Activated CD4-positive, alpha-beta T cell treated with anti-CD3 and anti-CD28 coated beads, Interleukin-2, Interleukin-4, amounts not matched to agents 100 ng/mL and 50 ng/mL, durations not matched to agents 16 hours and 8 hours (primary cell): Measurements from ENCODE around the gene ATP8A2.
"Not testable (repeated sequence)": the region's sequence is repeated elsewhere in the genome, so short reads cannot be mapped to it uniquely, and the experiment has no call there.

Experiments used
- DNase-seq: peaks from one replicate; pipeline ENCODE4 v3.0.0-alpha.2; 2020; ENCODE audit warnings: low spot score

Gene ATP8A2

DNA sequence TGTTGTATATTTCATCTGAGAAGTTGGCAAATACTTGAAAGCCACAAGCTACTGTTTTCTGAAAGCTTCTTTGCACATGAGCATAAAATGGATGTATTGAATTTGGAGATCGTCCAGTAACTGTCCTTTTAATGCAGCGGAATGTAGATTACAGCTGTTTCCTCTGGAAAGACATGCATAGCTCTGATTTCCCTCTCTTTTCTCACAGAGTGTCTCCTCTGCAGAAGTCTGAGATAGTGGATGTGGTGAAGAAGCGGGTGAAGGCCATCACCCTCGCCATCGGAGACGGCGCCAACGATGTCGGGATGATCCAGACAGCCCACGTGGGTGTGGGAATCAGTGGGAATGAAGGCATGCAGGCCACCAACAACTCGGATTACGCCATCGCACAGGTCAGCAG is 397.1 kb downstream of the ATP8A2 start:
- DNase-seq, result no peak

GRCh38 chr13:25770601-25771000 is 398.8 kb downstream of the ATP8A2 start:
- no peak for DNase-seq

DNA sequence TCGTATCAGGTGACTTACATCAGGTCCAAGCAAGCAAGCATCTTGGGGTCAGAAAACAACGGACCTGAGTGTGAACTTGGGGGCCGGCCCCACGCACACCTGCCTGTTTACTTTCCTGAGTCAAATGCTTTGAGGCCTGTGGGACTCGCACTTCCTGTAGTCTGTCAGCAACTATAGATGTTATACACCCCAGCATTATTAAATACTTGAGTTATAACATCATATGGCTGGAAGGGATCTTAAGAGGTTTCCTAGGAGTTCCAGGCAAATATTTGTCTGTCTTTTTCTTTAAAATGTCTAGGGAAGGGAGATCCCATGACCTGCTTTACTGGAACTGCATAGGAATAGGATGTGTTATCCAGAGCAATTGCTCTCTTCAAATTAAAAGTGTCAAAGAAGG is 399.4 kb downstream of the ATP8A2 start:
- DNase-seq, result no peak

DNA sequence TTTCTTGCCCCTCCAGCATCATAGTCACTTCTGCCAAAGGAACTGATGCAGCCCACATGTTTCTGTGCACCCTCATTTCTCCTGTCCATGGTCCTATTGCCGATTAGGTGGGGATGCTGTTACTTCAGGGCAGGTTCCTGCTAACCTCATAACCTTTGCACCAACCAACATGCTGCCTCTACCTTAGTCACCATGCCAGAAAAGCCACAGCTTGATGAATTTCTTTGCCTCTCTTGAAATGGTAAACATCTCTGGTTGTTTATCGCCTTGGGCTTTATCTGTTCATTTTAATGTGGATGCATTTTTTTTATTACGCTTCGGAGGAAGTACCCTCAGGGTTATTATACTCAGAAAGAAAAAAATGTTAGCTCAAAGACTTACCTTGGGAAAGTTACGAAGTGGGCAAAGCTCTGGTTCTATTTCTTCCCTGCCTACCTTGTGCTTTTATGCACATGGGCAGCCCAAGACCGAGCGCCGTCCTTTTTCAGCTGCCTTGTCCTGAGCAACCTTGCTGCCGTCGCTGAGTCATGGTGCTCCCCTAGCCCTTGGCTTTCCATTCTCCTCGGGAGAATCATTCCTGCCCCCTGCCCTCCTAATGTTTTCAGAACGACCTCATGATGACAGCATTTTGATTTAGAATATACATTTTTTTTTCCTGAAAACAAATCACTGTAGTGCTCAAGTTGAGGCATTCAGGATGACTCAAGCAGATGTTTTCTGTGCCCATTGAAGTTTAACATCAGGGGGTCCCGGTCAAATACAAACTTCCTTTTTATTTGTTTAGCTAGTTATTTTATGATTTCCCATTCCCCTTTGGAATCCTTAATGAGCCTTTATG is 400.1 kb downstream of the ATP8A2 start:
- no peak for DNase-seq

- DNase-seq, result not testable (repeated sequence)
Observed at GRCh38 chr13:25772534-25772933, 400.8 kb downstream of the ATP8A2 start.

- not testable (repeated sequence) for DNase-seq
Observed at GRCh38 chr13:25774056-25774455, 402.3 kb downstream of the ATP8A2 start.

- DNase-seq, result no peak
Observed at GRCh38 chr13:25775275-25775674, 403.5 kb downstream of the ATP8A2 start.

GRCh38 chr13:25775986-25776385 is 404.2 kb downstream of the ATP8A2 start:
- DNase-seq, result no peak

GRCh38 chr13:25776722-25777121 is 404.9 kb downstream of the ATP8A2 start:
- no peak for DNase-seq

DNA sequence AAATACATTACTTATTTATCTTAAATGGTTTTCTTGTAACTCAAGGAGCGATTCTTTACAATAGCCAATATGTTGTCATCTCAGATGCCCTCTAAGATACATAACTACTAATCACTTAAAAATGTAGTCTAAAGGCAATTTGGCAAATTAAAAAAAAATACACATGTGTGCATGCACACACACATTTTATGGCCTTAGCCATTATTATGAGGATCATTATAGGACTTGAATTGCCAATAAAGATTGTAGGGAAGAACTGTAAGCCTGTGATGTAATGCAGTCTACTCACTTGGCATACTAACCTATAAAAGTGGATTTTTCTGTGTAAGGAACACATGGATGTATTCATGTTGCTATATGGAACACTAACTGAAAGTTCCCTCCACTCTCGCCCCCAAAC is 405.7 kb downstream of the ATP8A2 start:
- no peak for DNase-seq

DNA sequence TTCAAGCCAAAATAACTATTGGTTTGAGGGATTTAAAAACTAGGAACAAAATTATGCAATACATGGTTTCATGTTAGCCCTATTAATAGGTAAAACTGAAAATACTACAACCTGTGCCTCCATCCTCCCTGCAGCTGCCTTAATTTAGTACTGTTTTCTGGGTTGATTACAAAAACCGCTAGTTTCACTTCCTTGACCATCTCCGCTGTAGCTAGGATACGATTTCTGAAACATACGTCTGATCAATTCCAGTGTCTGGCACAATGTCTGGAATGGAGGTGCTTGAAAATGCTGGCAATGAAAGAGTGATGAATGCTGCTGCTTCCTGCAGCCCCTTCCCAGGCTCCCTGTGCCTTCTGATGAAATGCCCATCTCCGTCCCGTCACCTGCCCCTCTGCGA is 406.6 kb downstream of the ATP8A2 start:
- no peak for DNase-seq

- DNase-seq, result no peak
Observed at GRCh38 chr13:25778808-25779305, 407.1 kb downstream of the ATP8A2 start.

DNA sequence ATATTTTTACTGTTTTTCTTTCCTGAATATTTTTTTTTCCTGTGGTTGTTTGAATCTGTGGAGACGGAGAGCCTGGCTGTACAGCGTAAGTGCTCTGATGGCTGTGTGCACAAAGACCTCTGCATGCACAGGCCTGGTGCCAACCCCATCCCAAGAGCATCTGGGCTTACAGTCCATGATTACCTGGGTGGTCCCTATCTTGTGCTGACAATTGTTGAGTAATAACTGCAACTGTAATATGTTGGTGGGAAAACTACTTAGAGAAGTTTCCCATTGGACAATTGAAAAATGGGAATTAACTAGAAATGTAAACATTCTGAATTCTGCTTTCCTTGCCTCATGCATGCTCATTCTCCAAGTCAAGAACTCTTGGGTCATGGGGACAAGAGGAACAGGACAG is 411.3 kb downstream of the ATP8A2 start:
- DNase-seq, result no peak

- no peak for DNase-seq
Observed at GRCh38 chr13:25783601-25784024, 411.8 kb downstream of the ATP8A2 start.

- no peak for DNase-seq
Observed at GRCh38 chr13:25784119-25784518, 412.3 kb downstream of the ATP8A2 start.

GRCh38 chr13:25790137-25790536 is 418.4 kb downstream of the ATP8A2 start:
- DNase-seq, result not testable (repeated sequence)

DNA sequence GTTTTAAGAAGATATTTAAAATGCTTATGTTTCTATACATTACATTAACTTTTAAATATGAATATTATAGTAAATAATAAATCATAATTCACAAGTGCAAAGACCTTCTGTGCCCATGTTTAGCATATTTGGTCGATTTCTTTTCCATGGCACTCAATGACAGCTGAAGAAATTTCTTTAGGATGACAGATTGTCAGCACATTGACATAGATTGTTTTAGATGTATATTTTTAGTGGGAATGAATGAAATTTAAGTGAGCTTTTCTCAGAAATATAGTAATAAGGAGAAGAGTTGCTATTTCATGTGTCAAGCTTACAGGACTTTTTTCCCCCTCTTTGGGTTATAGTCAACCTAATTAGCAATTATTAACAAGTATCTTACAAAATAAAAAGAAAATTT is 423.5 kb downstream of the ATP8A2 start:
- DNase-seq, result no peak

DNA sequence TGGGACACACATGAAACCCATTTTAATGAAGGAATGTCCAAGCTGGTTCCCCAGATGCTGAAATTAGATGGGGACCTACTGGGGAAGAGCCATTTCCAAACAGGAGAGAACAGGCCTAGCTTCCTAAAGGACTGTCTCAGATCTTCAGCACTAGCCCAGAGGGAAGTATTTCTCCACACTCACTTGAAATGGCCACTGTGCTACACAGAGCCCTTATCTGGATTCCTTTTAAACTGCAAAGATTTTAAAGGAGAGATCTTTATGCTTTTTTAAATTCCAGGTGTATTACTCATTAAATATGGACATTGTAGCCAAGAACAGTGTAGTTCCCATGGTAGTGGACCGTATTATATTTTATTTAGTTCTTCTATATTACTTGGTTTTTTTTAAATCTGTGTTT is 424.7 kb downstream of the ATP8A2 start:
- DNase-seq, result no peak

DNA sequence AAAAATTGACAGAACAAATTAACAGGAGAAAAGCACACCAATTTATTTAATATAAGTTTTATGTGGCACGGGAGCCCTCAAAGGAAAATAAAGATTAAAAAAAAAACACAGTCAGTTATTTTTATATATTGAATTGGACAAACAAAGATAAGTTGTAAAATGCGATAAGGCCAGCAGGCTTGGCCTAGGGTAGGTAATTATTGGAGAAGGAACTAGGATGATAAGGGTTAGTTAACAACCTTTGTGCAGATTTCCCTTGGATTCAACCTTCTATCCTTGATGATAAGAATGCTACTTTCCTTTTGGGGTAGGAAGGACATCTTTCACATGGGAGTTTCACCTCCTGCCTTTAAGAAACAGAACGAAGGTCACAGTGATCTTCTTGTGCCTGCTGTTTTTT is 427.2 kb downstream of the ATP8A2 start:
- DNase-seq, result no peak

- no peak for DNase-seq
Observed at GRCh38 chr13:25800523-25800922, 428.7 kb downstream of the ATP8A2 start.

DNA sequence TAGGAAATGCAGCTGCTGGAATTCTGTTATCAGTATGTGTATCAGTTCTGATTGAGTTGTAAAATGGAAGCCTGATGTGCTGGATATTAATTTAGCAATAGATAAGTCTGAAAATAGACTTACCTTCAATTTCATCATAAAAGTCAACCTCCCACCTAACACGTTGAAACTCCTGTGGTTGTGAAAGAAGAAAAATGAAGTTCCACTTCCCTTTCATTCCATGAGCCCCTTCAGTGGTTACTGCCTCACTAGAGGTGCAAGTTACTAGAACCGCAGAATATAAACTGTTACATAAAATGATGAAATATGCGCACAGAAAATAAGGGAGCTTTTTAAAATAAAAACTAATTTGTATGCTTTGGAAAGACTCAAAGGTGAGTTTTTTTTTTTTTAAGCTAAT is 430.8 kb downstream of the ATP8A2 start:
- DNase-seq, result no peak

GRCh38 chr13:25803641-25804040 is 431.9 kb downstream of the ATP8A2 start:
- DNase-seq, result no peak

DNA sequence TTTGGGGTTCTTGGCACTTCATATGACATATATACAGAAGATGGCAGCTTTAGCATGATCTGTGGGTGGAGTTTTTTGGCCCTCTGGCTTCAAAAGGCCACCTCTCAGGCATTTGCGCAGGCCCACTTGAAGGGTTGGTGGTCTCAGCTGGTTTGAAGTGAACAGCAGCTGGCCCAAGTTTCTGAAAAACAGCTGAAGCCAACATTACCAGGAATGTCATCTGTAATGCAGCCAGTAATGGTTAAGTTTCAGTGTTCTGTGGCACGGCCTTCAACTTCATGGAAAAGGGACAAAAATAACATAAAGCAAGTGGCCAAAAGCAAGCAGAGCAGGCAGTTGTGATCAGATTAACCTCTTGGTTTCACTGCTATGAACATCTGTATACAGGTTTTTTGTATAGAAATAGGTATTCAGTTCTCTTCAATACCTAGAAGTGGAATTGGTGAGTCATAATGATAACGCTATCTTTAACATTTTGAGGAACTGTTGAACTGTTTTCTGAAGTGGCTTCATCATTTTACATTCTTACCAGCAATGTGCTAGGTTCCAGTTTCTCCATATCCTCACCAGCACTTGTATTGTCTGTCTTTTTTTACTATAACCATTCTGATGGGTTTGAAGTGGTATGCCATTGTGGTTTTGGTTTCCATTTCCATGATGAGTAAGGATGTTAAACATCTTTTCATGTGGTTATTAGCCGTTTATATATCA is 434.6 kb downstream of the ATP8A2 start:
- DNase-seq, result peak; percentile 61
